DMS79 (cell line): ENCODE results near the gene ZNF620.
"Not testable (repeated sequence)": the region's sequence is repeated elsewhere in the genome, so short reads cannot be mapped to it uniquely, and the experiment has no call there.

Experiments used
- DNase-seq: peaks from one replicate; lab custom pipeline; 2025; lab: John Stamatoyannopoulos, UW

The ZNF620 gene

DNA sequence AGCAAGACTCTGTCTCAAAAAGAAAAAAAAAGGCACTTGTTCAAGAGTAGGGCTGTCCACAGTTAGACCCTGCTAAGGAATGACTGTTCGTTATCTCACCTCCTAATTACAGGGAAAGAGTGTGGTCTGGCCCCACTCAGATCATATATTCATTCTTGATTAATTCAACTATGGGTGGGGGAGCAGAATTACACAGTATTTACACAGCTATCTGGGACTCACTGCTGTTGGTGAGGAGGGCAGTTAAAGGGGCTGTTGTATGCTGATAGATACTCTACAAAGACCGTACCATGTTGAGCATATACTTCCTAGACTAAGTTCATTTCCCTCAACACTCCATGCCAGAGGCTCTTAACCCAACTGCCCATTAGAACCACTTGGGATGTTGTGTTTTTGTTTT is 3.8 kb upstream of the ZNF620 start:
- DNase-seq: no peak

DNA sequence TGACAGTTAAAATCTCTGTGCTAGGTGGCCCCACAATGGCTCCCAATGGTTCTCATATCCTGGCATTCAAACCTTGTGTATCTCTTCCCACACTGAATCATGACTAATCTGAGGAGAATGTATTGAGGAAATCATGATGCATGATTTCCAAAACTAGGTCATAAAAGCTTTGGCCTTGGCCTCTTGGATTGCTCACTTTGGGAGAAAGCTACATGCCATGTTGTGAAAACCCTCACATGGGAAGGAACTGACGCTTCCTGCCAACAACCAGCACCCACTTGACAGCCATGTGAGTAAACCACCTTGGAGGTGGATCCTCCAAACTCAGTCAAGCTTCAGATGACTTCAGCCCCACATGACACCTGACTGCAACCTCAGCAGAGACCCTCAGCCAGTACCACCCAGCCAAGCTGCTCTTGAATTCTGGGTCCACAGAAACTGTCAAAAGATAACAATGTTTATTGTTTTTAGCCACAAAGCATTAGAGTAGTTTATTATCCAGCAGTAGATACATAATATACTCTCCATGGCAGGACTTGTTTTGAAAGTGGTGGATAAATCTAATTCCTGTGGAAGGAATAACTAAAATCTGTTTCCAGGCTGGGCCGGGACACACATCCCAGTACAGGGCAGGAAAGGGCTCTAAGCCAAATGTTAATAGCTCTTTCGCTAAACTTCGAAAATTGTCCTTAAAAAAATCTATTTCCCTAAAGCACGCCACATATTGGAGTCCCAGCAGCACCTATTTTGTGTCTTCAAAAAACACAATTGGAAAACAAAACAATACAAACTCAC is 1.0 kb upstream of the ZNF620 start:
- peak; percentile 4 for DNase-seq

DNA sequence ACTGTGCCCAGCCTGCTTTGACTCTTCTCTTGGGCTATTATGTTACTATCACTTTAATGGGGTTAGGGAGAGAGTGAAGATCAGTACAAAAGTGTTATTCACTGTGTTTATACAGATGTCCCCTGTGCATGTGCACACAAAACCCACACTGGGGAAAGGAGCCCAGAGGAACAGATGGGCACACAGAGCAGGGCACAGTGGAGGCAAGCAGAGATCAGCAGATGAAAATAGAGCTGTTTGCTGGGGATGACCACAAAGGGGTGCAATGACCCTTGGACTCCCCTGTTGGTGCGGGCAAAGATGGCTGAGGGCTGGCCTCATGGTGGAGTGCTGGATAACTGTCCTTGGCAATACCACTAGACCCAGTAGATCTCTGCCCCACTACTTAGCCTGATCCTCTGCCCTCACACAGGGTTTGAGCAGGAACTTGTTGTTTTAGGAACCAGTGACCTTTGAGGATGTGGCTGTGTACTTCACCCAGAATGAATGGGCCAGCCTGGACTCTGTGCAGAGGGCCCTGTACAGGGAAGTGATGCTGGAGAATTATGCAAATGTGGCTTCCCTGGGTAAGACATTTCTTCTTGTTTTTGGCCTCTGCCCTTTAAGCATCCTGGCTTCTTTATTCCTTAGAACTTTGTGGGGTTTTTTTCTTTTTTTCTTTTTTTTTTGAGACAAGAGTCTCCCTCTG is 5.3 kb downstream of the ZNF620 start:
- no peak for DNase-seq

DNA sequence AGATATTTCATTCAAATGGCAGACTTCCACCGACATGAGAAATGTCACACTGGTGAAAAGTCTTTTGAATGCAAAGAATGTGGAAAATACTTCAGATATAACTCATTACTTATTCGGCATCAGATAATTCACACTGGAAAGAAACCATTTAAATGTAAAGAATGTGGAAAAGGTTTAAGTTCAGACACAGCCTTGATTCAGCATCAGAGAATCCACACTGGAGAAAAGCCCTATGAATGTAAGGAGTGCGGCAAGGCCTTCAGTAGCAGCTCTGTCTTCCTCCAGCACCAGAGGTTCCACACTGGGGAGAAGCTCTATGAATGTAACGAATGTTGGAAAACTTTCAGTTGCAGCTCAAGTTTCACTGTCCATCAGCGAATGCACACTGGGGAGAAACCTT is 10.4 kb downstream of the ZNF620 start:
- no peak for DNase-seq

DNA sequence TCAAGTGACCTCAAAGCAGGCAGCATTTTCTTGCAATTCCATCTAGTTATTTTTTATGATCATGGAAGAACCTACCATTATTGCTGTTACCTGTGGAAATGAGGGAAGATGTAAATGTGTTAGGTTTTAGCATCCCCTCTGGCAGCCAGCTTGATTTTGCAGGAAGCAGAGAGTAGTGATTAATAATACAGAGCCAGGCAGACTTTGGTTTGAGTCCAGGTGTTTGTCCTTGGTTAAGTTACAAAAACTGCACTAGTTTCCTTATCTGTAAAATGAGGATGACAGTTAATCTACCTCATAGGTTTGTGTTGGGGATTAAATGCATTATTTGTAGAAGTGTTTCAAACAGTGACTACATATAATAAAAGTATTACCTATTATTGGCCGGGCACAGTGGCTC is 12.2 kb downstream of the ZNF620 start:
- no peak for DNase-seq

DNA sequence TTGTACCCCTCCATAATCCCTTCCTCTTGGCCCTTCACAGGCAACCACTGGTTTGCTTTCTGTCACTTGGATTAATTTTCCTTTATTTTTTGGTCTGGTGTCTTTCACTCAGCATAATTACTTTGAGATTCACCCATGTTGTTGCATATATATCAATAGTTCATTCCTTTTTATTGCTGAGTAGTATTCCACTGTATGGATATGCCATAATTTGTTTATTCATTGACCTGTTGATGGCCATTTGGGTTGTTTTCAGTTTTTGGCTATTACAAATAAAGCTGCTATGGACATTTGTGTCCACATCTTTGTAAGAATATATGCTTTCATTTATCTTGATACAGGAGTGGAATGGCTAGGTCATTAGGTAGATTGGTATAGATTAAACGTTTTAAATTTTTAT is 13.0 kb downstream of the ZNF620 start:
- no peak for DNase-seq

DNA sequence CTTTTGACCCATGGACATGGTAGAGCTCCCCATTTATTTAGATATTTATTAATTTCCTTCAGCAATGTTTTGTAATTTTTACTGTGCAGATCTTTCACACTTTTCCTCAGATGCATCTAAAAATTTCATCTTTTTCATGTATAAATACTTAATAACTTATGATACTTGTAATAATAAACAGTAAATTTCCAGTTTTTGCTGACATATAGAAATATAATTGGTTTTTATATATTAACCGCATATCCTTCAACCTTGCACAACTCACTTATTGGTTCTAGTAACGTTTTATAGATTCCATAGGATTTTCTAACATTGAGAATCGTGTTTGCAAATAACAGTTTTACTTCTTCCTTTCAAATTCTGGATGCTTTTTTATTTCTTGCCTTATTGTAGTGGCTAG is 15.4 kb downstream of the ZNF620 start:
- DNase-seq: no peak

DNA sequence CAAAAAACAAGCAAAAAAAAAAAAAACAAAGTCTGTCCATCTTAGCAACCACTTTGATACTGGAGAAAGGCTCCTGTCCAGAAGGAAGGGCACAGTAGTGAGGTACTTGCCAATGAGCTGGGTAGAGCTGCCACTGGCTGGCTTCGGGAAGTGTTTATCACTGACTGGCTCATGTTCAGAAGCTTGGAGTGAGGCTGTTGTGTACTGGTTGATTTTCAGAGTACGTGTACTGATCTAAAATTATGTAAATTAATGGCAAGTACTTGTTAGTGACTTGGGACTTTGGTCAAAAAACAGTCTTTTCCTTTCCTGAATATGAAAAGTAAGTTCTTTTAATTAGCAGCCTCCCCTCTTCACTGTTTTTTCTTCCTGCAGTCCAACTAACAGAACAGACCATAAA is 17.9 kb downstream of the ZNF620 start:
- DNase-seq: no peak

DNA sequence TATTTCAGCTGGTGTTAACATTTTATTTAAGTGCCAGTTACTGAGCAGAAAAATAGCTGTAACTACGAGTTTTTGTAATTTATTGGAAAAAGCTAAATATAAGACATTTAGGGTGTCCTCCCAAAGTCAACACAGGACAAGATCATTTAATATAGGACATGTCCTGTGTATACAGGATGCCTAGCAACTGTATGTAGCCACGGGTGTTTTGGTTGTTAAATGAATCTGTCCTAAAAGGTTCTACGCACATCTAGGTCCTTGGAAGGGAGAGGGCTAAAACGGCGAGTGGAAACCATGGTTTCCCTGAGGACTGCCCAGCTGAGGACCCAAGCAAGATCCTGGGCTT is 18.4 kb downstream of the ZNF620 start:
- no peak for DNase-seq

DNA sequence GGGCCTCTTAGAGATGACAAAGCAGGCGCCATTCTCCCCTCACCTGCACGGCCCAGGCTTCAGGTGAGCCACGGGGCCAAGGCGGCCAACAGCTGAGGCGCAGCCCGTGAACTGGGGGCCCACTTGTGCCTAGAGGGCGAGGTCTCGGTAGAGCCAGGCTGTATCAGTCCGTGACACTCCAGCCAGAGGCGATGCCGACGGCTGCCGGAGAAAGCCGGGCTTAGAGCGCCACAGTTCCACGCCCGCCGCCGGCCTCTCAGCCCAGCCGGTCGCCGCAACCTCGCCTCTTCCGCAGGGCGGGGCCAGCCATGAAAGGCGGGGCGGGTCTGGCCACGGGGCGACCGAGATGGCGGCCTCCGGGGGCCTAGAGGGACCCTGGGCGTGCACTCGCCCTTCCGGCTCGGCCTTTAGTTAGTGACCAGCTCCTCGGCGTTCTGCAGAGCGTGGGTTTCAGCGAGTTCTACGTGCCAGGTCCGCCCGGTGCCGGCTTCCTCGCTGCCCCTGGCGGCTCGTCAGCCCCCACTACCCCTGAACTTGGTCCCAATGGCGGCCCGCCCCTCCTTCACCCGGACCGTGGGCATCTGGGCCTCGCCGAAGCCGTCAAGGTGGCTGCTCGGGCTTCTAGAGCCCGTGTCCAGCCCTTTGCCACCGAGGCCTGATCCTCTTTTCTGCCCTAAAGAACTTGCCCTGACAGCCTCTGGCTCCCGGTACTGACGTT is 18.9 kb downstream of the ZNF620 start, which contains the start of gene ZNF621:
TSS of gene ZNF621 (plus strand) at position 393 of the 718 bp plus-strand sequence. CDS start 881 bp downstream, outside the sequence.
- peak; percentile 41 for DNase-seq

DNA sequence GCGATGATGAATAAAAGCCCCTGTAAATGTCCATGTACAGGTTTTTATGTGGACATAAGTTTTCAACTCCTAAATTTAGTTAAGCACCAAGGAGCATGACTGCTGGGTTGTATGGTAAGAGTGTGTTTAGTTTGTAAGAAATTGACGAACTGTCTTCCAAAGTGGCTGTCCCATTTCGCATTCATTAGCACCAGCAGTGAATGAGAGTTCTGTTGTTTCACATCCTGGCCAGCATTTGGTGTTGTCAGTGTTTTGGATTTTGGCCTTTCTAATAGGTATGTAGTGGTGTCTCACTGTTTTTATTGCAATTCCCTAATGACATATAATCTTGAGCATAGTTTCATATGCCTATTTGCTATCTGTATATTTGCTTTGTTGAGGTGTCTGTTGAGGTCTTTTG is 22.6 kb downstream of the ZNF620 start:
- DNase-seq: no peak

DNA sequence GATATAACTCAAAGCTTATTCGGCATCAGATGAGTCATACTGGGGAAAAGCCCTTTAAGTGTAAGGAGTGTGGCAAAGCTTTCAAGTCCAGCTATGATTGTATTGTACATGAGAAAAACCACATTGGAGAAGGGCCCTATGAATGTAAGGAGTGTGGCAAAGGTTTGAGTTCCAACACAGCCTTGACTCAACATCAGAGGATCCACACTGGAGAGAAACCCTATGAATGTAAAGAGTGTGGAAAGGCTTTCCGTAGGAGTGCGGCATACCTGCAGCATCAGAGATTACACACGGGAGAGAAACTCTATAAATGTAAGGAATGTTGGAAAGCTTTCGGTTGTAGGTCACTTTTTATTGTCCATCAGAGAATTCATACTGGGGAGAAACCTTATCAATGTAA is 26.4 kb downstream of the ZNF620 start:
- DNase-seq: no peak

DNA sequence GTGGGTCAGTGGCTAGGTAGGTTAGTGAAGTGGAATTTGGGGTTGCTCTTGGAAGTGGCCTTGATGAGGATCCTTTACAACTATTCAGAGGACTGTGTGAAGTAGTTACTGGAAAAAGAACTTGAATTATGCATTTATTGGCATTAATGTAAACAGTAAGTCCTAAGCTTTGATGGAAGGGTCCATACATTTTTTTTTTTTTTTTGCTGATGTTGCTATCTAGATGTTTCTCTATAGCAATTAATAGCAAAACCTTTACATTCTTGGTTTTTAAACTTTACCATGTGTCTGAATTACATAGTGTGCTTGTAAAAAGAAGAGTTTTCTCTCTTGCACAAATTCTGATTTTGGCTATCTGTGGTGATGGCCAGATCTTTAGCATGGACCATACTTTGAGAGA is 28.4 kb downstream of the ZNF620 start:
- no peak for DNase-seq

DNA sequence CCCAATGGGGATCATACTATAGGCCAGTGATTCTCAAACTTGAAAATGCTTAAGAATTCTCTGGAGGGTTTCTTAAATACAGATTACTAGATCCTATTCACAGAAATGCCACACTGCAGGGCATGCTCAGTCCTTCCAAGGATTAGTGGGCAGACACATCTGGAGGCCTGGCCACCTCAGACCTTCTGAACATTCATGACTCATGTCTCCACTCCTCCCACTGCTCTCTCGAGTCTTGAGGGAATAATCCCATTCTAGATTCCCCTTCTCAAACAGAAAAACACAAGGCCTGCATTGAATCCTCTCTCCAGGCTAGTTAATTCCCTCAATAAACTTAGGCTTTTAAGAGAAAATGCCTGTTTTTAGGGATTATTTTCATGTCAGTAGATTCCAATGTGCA is 41.0 kb downstream of the ZNF620 start:
- DNase-seq: no peak

DNA sequence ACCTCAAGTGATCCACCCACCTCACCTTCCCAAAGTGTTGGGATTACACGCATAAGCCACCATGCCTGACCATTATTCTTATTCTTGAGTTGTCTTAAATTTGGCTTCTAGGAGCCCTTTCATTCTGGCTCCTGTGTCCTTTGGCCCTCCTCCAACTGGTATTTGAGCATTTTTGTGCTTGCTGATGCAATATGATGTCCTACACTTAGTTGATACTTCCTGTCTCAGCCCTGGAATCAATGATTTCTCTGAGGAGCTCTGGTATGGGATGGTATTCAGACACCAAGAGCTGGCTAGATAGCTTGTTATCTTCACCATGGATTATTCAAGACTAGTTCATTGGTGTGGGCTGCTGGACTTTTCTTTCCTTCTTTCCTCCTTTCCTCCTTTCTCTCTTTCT is 44.3 kb downstream of the ZNF620 start:
- no peak for DNase-seq

DNA sequence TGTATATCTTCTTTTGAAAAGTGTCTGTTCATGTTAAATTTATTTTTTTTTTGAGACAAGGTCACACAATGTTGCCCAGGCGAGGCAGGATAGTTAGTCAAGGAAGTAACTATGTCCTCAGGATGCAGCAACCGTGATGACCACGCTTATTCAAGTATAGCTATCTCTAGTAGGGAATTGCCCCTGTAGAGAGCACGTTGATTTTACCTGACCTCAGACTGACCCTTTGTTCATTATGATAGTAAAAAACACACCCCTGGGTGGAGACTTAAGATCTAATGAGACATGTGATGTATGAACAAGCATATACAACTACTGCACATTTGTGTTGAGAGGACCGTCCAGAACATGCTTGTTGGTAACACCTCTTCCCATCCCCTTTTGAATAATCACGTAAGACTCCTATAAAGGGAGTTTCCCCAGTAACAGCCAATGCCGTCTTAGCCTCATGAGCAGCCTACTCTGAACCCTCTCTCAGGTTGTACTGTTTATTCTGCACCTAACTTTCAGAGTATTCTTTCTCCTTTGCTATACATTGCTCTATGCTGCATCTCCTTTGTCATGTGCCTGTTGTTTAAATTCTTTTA is 51.8 kb downstream of the ZNF620 start:
- no peak for DNase-seq

DNA sequence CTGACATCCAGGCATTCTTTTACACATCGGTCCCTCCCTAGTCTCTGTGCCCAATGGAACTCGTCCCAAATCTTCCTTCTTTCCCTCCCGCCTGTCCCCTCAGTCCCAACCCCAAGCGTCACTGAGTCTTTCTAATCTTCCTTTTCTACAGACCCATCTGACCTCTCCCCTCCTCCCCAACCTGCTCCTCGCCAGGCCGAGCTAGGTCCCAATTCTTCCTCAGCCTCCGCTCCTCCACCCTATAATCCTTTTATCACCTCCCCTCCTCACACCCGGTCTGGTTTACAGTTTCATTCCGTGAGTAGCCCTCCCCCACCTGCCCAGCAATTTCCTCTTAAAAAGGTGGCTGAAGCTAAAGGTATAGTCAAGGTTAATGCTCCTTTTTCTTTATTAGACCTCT is 56.6 kb downstream of the ZNF620 start:
- not testable (repeated sequence) for DNase-seq

DNA sequence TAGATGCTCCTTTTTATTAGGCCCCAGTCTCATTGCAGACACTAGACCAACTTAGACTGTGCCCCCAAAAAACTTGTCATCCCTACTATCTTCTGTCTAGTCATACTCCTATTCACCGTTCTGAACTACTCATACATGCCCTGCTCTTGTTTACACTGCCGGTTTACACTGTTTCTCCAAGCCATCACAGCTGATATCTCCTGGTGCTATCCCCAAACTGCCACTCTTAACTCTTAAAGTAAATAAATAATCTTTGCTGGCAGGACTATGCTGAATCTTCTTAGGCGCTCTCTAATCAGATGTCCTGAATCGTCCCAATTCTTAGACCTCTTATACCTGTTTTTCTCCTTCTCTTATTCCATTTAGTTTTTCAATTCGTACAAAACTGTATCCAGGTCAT is 59.8 kb downstream of the ZNF620 start:
- not testable (repeated sequence) for DNase-seq

DNA sequence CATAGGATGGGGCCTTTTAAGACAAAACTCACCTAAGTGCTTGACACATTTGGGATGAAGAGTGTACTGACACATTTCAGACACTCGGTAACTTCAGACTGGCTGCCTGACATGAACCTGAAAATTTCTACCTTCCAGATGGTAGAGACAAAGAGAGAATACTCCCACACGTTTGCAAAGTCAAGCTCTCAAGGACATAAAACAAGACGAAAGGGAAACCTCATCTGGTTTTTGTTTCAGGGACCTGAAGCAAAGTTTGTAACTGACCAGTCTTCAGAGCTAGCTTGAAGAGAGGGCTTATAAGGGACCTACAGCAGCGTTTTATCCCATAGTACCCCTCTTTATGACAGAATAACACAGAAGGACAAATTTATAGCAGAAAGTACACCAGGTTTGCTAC is 60.9 kb downstream of the ZNF620 start:
- no peak for DNase-seq
